NCI-H1436 treated with DMSO at 0.1 percent for 48 hours (cell line): ENCODE measurements around the gene AP2A2.
"Not testable (repeated sequence)": the region's sequence is repeated elsewhere in the genome, so short reads cannot be mapped to it uniquely, and the experiment has no call there.

Experiments
- DNase-seq: peaks from one replicate; lab custom pipeline; 2025; lab: John Stamatoyannopoulos, UW

Gene AP2A2

GRCh38 chr11:954392-955153, 28.9 kb downstream of the AP2A2 start:
- DNase-seq = no peak

- no peak for DNase-seq
Measured at GRCh38 chr11:955154-956063, 29.7 kb downstream of the AP2A2 start.

DNA sequence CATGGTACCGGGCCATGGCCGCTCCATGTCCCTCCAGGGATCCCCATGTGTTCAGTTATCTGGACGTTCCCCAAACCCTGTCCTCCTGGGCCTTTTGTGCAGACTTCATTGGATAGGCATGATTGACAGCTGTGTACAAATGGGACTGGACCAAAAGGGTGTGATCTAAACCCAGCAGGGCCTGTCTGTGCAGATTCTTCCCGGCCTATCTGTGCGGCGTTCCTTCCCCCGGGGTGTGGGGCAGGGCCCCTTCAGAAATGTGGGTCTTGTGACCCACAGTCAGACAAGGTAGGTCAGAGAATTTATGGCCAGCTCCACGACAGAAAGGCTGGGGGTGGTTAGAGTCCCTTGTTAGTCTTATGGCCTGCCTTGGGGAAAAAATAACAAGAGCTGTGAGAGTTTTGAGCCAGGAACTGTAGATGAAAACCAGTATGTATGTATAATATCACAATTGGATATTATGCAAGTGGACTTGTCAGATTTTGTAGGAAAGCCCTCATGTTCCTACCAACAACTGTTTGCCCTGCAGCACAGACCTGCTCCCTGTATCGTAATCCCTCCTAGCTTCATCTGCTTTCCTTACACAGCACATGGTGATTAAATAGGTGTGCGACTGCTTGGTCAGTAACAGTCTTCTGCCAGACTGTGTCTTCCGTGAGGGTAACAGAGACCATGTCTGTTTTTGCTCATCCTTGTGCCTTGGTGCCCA, 31.7 kb downstream of the AP2A2 start:
- no peak for DNase-seq

- DNase-seq = no peak
Measured at GRCh38 chr11:958101-958500, 32.4 kb downstream of the AP2A2 start.

GRCh38 chr11:959027-959426, 33.4 kb downstream of the AP2A2 start:
- no peak for DNase-seq

GRCh38 chr11:959608-960007, 33.9 kb downstream of the AP2A2 start:
- DNase-seq = no peak

GRCh38 chr11:961310-961920, 35.7 kb downstream of the AP2A2 start:
- not testable (repeated sequence) for DNase-seq

- DNase-seq = no peak
Measured at GRCh38 chr11:961921-962320, 36.3 kb downstream of the AP2A2 start.

- DNase-seq = no peak
Measured at GRCh38 chr11:962688-963087, 37.0 kb downstream of the AP2A2 start.

DNA sequence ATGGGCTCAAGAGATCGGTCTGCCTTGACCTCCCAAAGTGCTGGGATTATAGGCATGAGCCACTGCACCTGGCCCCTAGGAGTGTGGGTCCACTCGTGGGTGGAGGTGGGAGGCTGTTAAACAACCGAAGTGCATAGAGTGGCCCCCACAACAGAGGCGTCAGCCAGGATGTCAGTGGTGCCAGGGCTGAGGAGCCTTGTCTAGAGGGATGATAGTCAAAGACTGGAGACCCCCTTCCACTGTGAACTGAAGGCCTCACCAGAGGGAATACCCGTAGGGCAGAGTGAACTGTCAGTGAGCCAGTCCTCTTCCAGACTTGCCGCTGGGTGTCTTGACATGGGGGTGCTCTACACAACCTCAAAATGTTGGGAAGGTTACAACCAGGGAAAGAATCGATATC, 38.2 kb downstream of the AP2A2 start:
- DNase-seq = no peak

DNA sequence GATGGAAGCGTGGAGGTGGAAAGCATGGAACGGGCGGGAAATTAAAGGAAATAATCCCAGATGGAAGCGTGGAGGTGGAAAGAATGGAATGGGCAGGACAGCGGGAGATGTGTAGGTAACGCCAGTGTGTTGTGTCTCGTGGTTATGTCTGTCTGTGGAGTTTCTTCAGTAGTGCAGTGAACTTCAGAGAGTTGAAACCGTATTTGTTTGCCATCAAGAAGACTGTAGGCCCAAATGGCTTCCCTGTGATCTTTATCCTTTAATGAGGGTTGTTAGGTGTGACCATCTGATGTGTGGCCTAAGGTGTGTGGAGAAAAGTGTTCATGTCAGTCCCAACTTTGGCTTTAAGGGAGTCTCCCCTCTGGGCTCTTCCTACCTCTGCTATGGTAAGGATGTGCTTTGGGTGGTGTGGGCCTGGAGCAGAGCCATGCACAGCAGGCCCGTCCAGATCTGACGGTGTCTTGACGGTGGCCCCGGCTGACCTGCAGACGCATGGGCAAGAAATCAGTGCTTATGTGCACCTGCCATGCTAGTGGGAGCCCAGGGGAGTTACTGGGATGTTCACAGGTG, 39.6 kb downstream of the AP2A2 start:
- no peak for DNase-seq

GRCh38 chr11:967995-968751, 42.5 kb downstream of the AP2A2 start:
- DNase-seq = no peak

- no peak for DNase-seq
Measured at GRCh38 chr11:968822-969221, 43.2 kb downstream of the AP2A2 start.

GRCh38 chr11:969651-970205, 44.1 kb downstream of the AP2A2 start:
- no peak for DNase-seq

DNA sequence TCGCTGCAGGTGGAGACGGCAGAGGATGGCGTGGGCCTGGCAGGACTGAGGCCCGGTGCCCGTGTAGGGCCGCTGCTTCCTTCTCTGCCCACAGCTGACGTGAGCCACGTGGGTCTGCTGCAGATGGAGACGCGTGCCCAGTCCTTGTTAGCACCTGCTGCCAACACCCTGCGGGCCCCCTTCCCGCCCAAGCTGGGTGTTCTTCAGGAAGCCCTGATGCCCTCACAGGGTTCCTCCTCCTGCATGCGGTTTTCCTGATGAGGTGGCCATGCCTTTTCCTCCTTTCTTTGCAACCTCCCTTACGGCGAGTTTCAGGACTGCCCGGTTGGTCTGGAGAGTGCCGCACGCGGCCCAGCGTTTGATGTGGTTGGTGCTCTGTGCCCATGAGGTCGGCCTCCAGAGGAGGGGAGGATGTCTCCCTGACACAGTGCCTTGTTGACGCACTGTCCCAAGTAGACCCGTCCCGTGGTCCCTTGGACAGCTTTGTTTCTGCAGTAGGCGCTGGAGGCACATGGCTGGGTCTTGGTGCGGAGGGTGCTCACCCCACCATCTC, 44.7 kb downstream of the AP2A2 start:
- DNase-seq = no peak

- DNase-seq = no peak
Measured at GRCh38 chr11:971092-971690, 45.5 kb downstream of the AP2A2 start.

DNA sequence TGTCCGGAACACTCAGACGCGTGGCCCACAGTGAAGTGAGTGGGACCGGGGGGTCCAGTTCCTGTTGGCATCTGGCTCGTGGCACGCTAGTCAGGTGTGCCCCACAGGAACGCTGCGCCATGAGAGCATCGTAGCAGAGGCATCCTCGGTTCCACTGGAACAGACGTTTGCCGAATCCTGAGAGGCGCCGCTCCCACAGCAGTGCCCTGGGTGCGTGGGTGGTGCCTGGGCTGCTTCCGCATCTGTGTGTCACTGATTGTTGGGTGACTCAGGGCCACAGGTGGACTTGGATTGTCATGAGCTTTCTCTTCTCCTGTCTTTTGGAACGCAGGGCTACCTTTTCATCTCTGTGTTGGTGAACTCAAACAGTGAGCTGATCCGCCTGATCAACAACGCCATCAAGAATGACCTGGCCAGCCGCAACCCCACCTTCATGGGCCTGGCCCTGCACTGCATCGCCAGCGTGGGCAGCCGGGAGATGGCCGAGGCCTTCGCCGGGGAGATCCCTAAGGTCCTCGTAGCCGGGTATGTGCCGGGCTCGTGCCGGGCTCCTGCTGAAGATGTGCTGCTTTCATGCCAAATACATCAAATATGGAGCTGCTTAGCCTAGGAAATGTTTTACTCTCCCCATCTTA, 46.2 kb downstream of the AP2A2 start:
- no peak for DNase-seq

GRCh38 chr11:972523-973211, 47.0 kb downstream of the AP2A2 start:
- DNase-seq = no peak

- DNase-seq = no peak
Measured at GRCh38 chr11:973237-973636, 47.6 kb downstream of the AP2A2 start.
